Neutrophil (primary cell): ENCODE measurements around the gene KANSL1.

Experiments used
- H3K27ac ChIP-seq: fragments of 200-600 bp; sonication (generic); 2 replicates; pipeline ENCODE4 v1.5.1; 2016; ENCODE audit warnings: mild to moderate bottlenecking, moderate library complexity
- H3K27me3 ChIP-seq: fragments of 200-600 bp; sonication (generic); 2 replicates; pipeline ENCODE4 v1.6.0; 2016; ENCODE audit warnings: mild to moderate bottlenecking
- H3K36me3 ChIP-seq: fragments of 200-600 bp; sonication (generic); 2 replicates; pipeline ENCODE4 v1.5.1; 2017
- H3K4me1 ChIP-seq, 2 experiments: fragments of 200-600 bp in 1 of 2; sonication (generic) in 1 of 2; 1 replicate in 1 of 2; 2 replicates in 1 of 2; pipeline versions ENCODE4 v1.5.1 to v1.6.1; 2013 to 2016; ENCODE audit warnings: low read depth in 1 of 2, low read length in 1 of 2, mild to moderate bottlenecking in 1 of 2, moderate library complexity in 1 of 2; ENCODE audit not compliant: control insufficient read depth in 1 of 2, insufficient read depth in 1 of 2
- H3K4me3 ChIP-seq, 2 experiments: fragments of 200-600 bp in 1 of 2; sonication (generic) in 1 of 2; 1 replicate in 1 of 2; 2 replicates in 1 of 2; pipeline ENCODE4 v1.5.1; 2013 to 2016; ENCODE audit warnings: low read depth in 1 of 2, low read length in 1 of 2, mild to moderate bottlenecking in 1 of 2, moderate library complexity in 1 of 2
- H3K9me3 ChIP-seq: fragments of 200-600 bp; sonication (generic); 2 replicates; pipeline ENCODE4 v1.5.1; 2016
- CTCF ChIP-seq: fragments of 200-600 bp; sonication (generic); IDR thresholded peaks from 2 replicates; pipeline ENCODE4 v1.5.1; 2016; ENCODE audit warnings: antibody characterized with exemption

KANSL1 gene

GRCh38 chr17:45984368-45984767 lies 208.9 kb downstream of the KANSL1 start:
- Histone ChIP-seq H3K36me3 (no peaks in the 10 kb centered on the region), H3K27ac (no peak overlapping the region), H3K9me3 (no peaks in the 10 kb centered on the region), H3K4me1 (no peaks in the 10 kb centered on the region), H3K27me3 (no peaks in the 10 kb centered on the region), H3K4me3 (no peak overlapping the region)
- TF ChIP-seq CTCF, result no peak

- Histone ChIP-seq H3K4me1 (no peaks in the 10 kb centered on the region), H3K27ac (no peak overlapping the region), H3K27me3 (no peaks in the 10 kb centered on the region), H3K9me3 (no peaks in the 10 kb centered on the region), H3K4me3 (no peak overlapping the region), H3K36me3 (no peaks in the 10 kb centered on the region)
- TF ChIP-seq CTCF, result no peak
Observed at GRCh38 chr17:45983614-45984310, 209.5 kb downstream of the KANSL1 start.

GRCh38 chr17:45982791-45983613 lies 210.2 kb downstream of the KANSL1 start:
- H3K4me1 ChIP-seq, result no peaks in the 10 kb centered on the region
- no peak overlapping the region for H3K4me3 ChIP-seq
- H3K27me3 ChIP-seq, result no peaks in the 10 kb centered on the region
- no peak for TF ChIP-seq CTCF
- no peaks in the 10 kb centered on the region for H3K36me3 ChIP-seq
- no peaks in the 10 kb centered on the region for H3K9me3 ChIP-seq
- no peak overlapping the region for H3K27ac ChIP-seq

- TF ChIP-seq CTCF, result no peak
Observed at GRCh38 chr17:45981306-45981705, 211.9 kb downstream of the KANSL1 start.

GRCh38 chr17:45980855-45981254 lies 212.4 kb downstream of the KANSL1 start:
- H3K36me3 ChIP-seq, result no peaks in the 10 kb centered on the region
- no peaks in the 10 kb centered on the region for H3K9me3 ChIP-seq
- TF ChIP-seq CTCF, result no peak
- no peaks in the 10 kb centered on the region for H3K27me3 ChIP-seq
- H3K4me1 ChIP-seq, result no peaks in the 10 kb centered on the region
- H3K27ac ChIP-seq, result no peak overlapping the region
- no peak overlapping the region for H3K4me3 ChIP-seq

More at GRCh38 chr17:45981306-45981705, 211.9 kb downstream of the KANSL1 start:
- Histone ChIP-seq H3K4me3 (no peak overlapping the region), H3K27ac (no peak overlapping the region), H3K9me3 (no peaks in the 10 kb centered on the region), H3K27me3 (no peaks in the 10 kb centered on the region), H3K4me1 (no peaks in the 10 kb centered on the region), H3K36me3 (no peaks in the 10 kb centered on the region)
